Anterior cingulate cortex (tissue), 58 donors: ENCODE results near the gene ZNF587.
"Not testable (repeated sequence)": the region's sequence is repeated elsewhere in the genome, so short reads cannot be mapped to it uniquely, and the experiment has no call there.

ENCODE experiments used
- DNase-seq, 58 donors: peaks; one replicate each; lab custom pipeline; 2025; lab: John Stamatoyannopoulos, UW

Gene ZNF587

GRCh38 chr19:57873883-57874799 lies 24.5 kb downstream of the ZNF587 start:
- DNase-seq, result not testable (repeated sequence)

- DNase-seq, result no peak
Measured at GRCh38 chr19:57886046-57886445, 36.4 kb downstream of the ZNF587 start.

GRCh38 chr19:57887195-57887941 lies 37.7 kb downstream of the ZNF587 start:
- DNase-seq, result no peak

- peak in 1 of 58 donors; percentile 36 for DNase-seq
Measured at GRCh38 chr19:57888107-57888559, 38.5 kb downstream of the ZNF587 start.

- DNase-seq, result peak; percentile 20 to 94 (median 73)
Measured at GRCh38 chr19:57888560-57889231, 39.0 kb downstream of the ZNF587 start, which contains the start of gene ZNF814. ZNF814 (minus strand) TSS chr19:57889037; CDS start chr19:57888802, 235 bp downstream.

- not testable (repeated sequence) for DNase-seq
Measured at GRCh38 chr19:57890706-57891105, 41.0 kb downstream of the ZNF587 start.

- no peak for DNase-seq
Measured at GRCh38 chr19:57900311-57900710, 50.7 kb downstream of the ZNF587 start.

GRCh38 chr19:57903618-57904184 lies 54.0 kb downstream of the ZNF587 start:
- no peak for DNase-seq

- no peak for DNase-seq
Measured at GRCh38 chr19:57905258-57905657, 55.6 kb downstream of the ZNF587 start.

GRCh38 chr19:57907394-57907793 lies 57.7 kb downstream of the ZNF587 start:
- no peak for DNase-seq

- no peak for DNase-seq
Measured at GRCh38 chr19:57914531-57914930, 64.9 kb downstream of the ZNF587 start.
